HG02763 (cell line): ENCODE results near the gene TTC36.
"Not testable (repeated sequence)": the region's sequence is repeated elsewhere in the genome, so short reads cannot be mapped to it uniquely, and the experiment has no call there.

Experiments
- ATAC-seq: cut with Tn5 transposase; IDR thresholded peaks from one replicate; pipeline ENCODE4 v1.9.1; 2021; ENCODE audit warnings: mild to moderate bottlenecking, moderate library complexity; ENCODE audit not compliant: unreplicated experiment

Gene TTC36

GRCh38 chr11:118527109-118527508 lies at the start of gene TTC36:
TTC36 (plus strand) TSS chr11:118527474; CDS start chr11:118527495, 21 bp downstream.
- no peak for ATAC-seq

- ATAC-seq: not testable (repeated sequence)
Measured at GRCh38 chr11:118481238-118481637, 46.0 kb upstream of the TTC36 start.

GRCh38 chr11:118484405-118484804 lies 42.9 kb upstream of the TTC36 start:
- ATAC-seq: no peak

GRCh38 chr11:118485273-118485672 lies 42.0 kb upstream of the TTC36 start:
- ATAC-seq: no peak

- ATAC-seq: no peak
Measured at GRCh38 chr11:118488480-118489109, 38.7 kb upstream of the TTC36 start.

- no peak for ATAC-seq
Measured at GRCh38 chr11:118491041-118491440, 36.2 kb upstream of the TTC36 start.

GRCh38 chr11:118497831-118498230 lies 29.4 kb upstream of the TTC36 start:
- ATAC-seq: no peak

GRCh38 chr11:118503216-118503615 lies 24.1 kb upstream of the TTC36 start:
- no peak for ATAC-seq

- ATAC-seq: no peak
Measured at GRCh38 chr11:118511601-118512000, 15.7 kb upstream of the TTC36 start.

- ATAC-seq: no peak
Measured at GRCh38 chr11:118514103-118514502, 13.2 kb upstream of the TTC36 start.

- no peak for ATAC-seq
Measured at GRCh38 chr11:118519549-118519948, 7.7 kb upstream of the TTC36 start.

GRCh38 chr11:118521892-118522311 lies 5.4 kb upstream of the TTC36 start:
- ATAC-seq: no peak

- ATAC-seq: no peak
Measured at GRCh38 chr11:118522571-118523072, 4.7 kb upstream of the TTC36 start.

- ATAC-seq: no peak
Measured at GRCh38 chr11:118524356-118524755, 2.9 kb upstream of the TTC36 start.

GRCh38 chr11:118524757-118525470 lies 2.4 kb upstream of the TTC36 start:
- no peak for ATAC-seq

GRCh38 chr11:118526688-118527087 lies 586 bp upstream of the TTC36 start:
- no peak for ATAC-seq

- no peak for ATAC-seq
Measured at GRCh38 chr11:118528511-118528910, 1.2 kb downstream of the TTC36 start.

- no peak for ATAC-seq
Measured at GRCh38 chr11:118529584-118530175, 2.4 kb downstream of the TTC36 start.

GRCh38 chr11:118530180-118530682 lies 3.0 kb downstream of the TTC36 start:
- no peak for ATAC-seq

GRCh38 chr11:118530683-118531596 lies 3.7 kb downstream of the TTC36 start, which contains the start of gene TMEM25:
TMEM25 (plus strand) TSS chr11:118531192; CDS start chr11:118531802, 610 bp downstream.
- peak; percentile 61 for ATAC-seq
